ENCODE measurements around the gene PTPRS.
"Not testable (repeated sequence)": the region's sequence is repeated elsewhere in the genome, so short reads cannot be mapped to it uniquely, and the experiment has no call there.

PTPRS gene

GRCh38 chr19:5340637-5341447 lies at the start of gene PTPRS:
Gene PTPRS, minus strand, starts transcription at chr19:5340812. Its CDS starts 54,672 bp downstream, at chr19:5286140.
- DNase-seq (ENCODE audit: low read depth): no peak

GRCh38 chr19:5389353-5389752 lies 48.7 kb upstream of the PTPRS start:
- DNase-seq (ENCODE audit: low read depth): no peak

- DNase-seq (ENCODE audit: low read depth): no peak
Observed at GRCh38 chr19:5387472-5387871, 46.9 kb upstream of the PTPRS start.

GRCh38 chr19:5386841-5387240 lies 46.2 kb upstream of the PTPRS start:
- no peak for DNase-seq (ENCODE audit: low read depth)

GRCh38 chr19:5381197-5381596 lies 40.6 kb upstream of the PTPRS start:
- not testable (repeated sequence) for DNase-seq (ENCODE audit: low read depth)

- no peak for DNase-seq (ENCODE audit: low read depth)
Observed at GRCh38 chr19:5380215-5380919, 39.8 kb upstream of the PTPRS start.

GRCh38 chr19:5376928-5377327 lies 36.3 kb upstream of the PTPRS start:
- no peak for DNase-seq (ENCODE audit: low read depth)

- no peak for DNase-seq (ENCODE audit: low read depth)
Observed at GRCh38 chr19:5372572-5373200, 32.1 kb upstream of the PTPRS start.

- DNase-seq (ENCODE audit: low read depth): no peak
Observed at GRCh38 chr19:5369962-5370367, 29.4 kb upstream of the PTPRS start.

GRCh38 chr19:5369304-5369703 lies 28.7 kb upstream of the PTPRS start:
- DNase-seq (ENCODE audit: low read depth): no peak

- no peak for DNase-seq (ENCODE audit: low read depth)
Observed at GRCh38 chr19:5367530-5368133, 27.0 kb upstream of the PTPRS start.

- no peak for DNase-seq (ENCODE audit: low read depth)
Observed at GRCh38 chr19:5365905-5366304, 25.3 kb upstream of the PTPRS start.

GRCh38 chr19:5364674-5365073 lies 24.1 kb upstream of the PTPRS start:
- no peak for DNase-seq (ENCODE audit: low read depth)

GRCh38 chr19:5361839-5362238 lies 21.2 kb upstream of the PTPRS start:
- DNase-seq (ENCODE audit: low read depth): not testable (repeated sequence)

- no peak for DNase-seq (ENCODE audit: low read depth)
Observed at GRCh38 chr19:5361407-5361806, 20.8 kb upstream of the PTPRS start.

- DNase-seq (ENCODE audit: low read depth): no peak
Observed at GRCh38 chr19:5360003-5360780, 19.6 kb upstream of the PTPRS start.

- no peak for DNase-seq (ENCODE audit: low read depth)
Observed at GRCh38 chr19:5358173-5358800, 17.7 kb upstream of the PTPRS start.

- no peak for DNase-seq (ENCODE audit: low read depth)
Observed at GRCh38 chr19:5357584-5357983, 17.0 kb upstream of the PTPRS start.

- DNase-seq (ENCODE audit: low read depth): no peak
Observed at GRCh38 chr19:5356918-5357317, 16.3 kb upstream of the PTPRS start.

GRCh38 chr19:5356428-5356827 lies 15.8 kb upstream of the PTPRS start:
- no peak for DNase-seq (ENCODE audit: low read depth)

GRCh38 chr19:5355693-5356092 lies 15.1 kb upstream of the PTPRS start:
- no peak for DNase-seq (ENCODE audit: low read depth)

All from non-pigmented ciliary epithelial cell (primary cell).